ENCODE results near the gene SLC16A12.
"Not testable (repeated sequence)": the region's sequence is repeated elsewhere in the genome, so short reads cannot be mapped to it uniquely, and the experiment has no call there.

SLC16A12 gene

DNA sequence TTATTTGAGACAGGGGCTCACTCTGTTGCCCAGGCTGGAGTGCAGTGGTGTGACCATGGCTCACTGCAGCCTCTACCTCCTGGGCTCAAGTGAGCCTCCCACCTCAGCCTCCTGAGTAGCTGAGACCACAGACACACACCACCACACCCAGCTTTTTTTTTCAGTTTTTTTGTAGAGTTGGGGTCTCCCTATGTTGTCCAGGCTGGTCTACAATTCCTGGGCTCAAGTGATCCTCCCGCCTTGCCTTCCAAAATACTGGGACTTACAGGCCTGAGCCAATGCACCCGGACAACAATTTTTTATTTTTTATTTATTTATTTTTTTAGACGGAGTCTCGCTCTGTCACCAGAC lies 144.2 kb downstream of the SLC16A12 start:
- DNase-seq (ENCODE audit: low read depth in 3 of 3) = not testable (repeated sequence)

- no peak for DNase-seq (ENCODE audit: low read depth in 3 of 3)
Measured at GRCh38 chr10:89390476-89391225, 144.7 kb downstream of the SLC16A12 start.

DNA sequence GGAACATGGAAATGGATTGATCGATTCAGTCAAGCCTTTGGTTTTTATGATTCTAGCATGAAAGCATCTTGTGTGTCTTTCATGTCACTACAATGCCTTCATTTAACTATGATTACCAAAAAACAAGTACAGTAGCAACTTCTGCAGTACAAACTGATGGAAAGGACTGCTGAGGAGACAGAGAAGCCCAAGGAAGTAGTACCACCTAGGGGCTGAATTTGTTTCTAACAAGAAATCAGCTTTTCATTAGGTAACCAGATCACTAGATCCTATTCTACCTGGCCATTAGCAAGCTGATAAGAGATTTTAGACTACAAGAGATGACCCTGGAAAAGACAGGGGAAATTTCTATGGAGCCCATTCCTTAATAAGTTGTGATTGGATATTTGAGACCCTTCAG lies 146.1 kb downstream of the SLC16A12 start:
- DNase-seq (ENCODE audit: low read depth in 3 of 3) = no peak

DNA sequence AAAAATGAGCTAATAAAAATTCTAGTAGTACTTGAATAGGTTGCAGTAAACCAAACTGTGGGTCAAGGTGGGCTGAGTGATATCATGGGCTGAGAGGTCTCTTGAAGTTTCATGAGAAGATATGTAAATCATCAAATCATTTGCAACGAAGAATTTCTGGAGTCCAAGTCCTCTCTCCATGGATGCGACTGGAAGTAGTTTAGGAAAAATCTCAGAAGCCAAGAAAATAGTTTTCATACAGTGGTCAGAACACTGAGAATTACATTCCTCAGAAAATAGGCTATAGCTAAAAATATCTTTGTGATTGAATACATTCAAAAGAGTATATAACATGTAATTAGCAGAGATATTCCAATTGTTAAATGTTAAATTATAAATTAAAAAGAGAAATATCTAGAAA lies 146.6 kb downstream of the SLC16A12 start:
- no peak for DNase-seq (ENCODE audit: low read depth in 3 of 3)

- no peak for DNase-seq (ENCODE audit: low read depth in 3 of 3)
Measured at GRCh38 chr10:89384474-89385340, 150.7 kb downstream of the SLC16A12 start.

GRCh38 chr10:89382757-89383156 lies 152.6 kb downstream of the SLC16A12 start:
- DNase-seq (ENCODE audit: low read depth in 3 of 3) = no peak
